Gastrocnemius medialis (tissue), 4 donors: ENCODE results near the gene SCRT2. TPM values are rescaled to one million over a fixed set of nuclear protein-coding genes. Genes with fewer than 3 reads are reported as not detected.

ENCODE experiments used
- ATAC-seq, 2 donors: fragments of 150-250 bp; one replicate each; pipeline ENCODE4 v1.9.1; 2016
- DNase-seq, 2 donors: peaks; one replicate each; pipeline ENCODE4 v3.0.0-alpha.2; 2019
- H3K27ac ChIP-seq, 4 donors: fragments of 200-600 bp; sonication (generic); 1 replicate in 1 of 4; 2 replicates in 3 of 4; pipeline ENCODE4 v1.5.1; 2016 to 2018; ENCODE audit warnings: mild to moderate bottlenecking in 2 of 4, moderate library complexity in 1 of 4
- H3K27me3 ChIP-seq, 3 donors: fragments of 200-600 bp; sonication (generic) in 2 of 3; 1 replicate in 1 of 3; 2 replicates in 2 of 3; pipeline versions ENCODE4 v1.5.1 to v1.6.0; 2016 to 2019; ENCODE audit warnings: mild to moderate bottlenecking in 1 of 3, moderate library complexity in 1 of 3
- H3K36me3 ChIP-seq, 2 donors: fragments of 200-600 bp; sonication (generic) in 1 of 2; one replicate each; pipeline ENCODE4 v1.5.1; 2017 to 2018
- H3K4me1 ChIP-seq, 2 donors: fragments of 200-600 bp; sonication (generic) in 1 of 2; one replicate each; pipeline ENCODE4 v1.5.1; 2016 to 2017; ENCODE audit warnings: mild to moderate bottlenecking in 2 of 2
- H3K4me3 ChIP-seq, 4 donors: fragments of 200-600 bp; sonication (generic) in 3 of 4; 1 replicate in 1 of 4; 2 replicates in 3 of 4; pipeline ENCODE4 v1.5.1; 2016 to 2019; ENCODE audit warnings: mild to moderate bottlenecking in 2 of 4
- H3K9me3 ChIP-seq, 3 donors: fragments of 200-600 bp; sonication (generic) in 2 of 3; 1 replicate in 1 of 3; 2 replicates in 2 of 3; pipeline ENCODE4 v1.5.1; 2016 to 2019
- POLR2A ChIP-seq, 2 donors: fragments of 450-650 bp; IDR thresholded peaks; one replicate each; pipeline ENCODE4 v1.6.1; 2017; ENCODE audit warnings: antibody characterized with exemption in 2 of 2, mild to moderate bottlenecking in 2 of 2, moderate library complexity in 2 of 2
- in situ Hi-C, 4 donors: fragments of 200-750 bp; cut with MboI; loops; one replicate each; pipeline versions ENCODE4 v1.15.0 to v1.8.0; 2017; ENCODE audit warnings: low sequenced_read_pairs in 4 of 4
- intact Hi-C: fragments of 100-400 bp; cut with DNase I; formaldehyde crosslinking; loops from one replicate; pipeline ENCODE4 v1.15.1; 2023; ENCODE audit warnings: low total_unique reads
- total RNA-seq, 4 donors: library from RNA; depleted of rRNA; stranded (reverse); fragments of >200 nt; gene quantifications; one replicate each; pipeline versions ENCODE4 v1.1.0 to v1.2.3, GENCODE V29; 2016
- TF ChIP-seq, protein P1 (sequence below), 5 experiments: fragments of 450-650 bp in 3 of 5; fragments of 200-600 bp in 2 of 5; sonication (generic) in 2 of 5; IDR thresholded peaks in 4 of 5; conservative IDR thresholded peaks in 1 of 5; 1 replicate in 4 of 5; 2 replicates in 1 of 5; pipeline ENCODE4 v1.5.1; 2016 to 2019; ENCODE audit warnings: antibody characterized with exemption in 5 of 5, mild to moderate bottlenecking in 3 of 5, moderate library complexity in 3 of 5

Gene SCRT2
- total RNA-seq, 4 donors from 2014 or later = not detected

DNA sequence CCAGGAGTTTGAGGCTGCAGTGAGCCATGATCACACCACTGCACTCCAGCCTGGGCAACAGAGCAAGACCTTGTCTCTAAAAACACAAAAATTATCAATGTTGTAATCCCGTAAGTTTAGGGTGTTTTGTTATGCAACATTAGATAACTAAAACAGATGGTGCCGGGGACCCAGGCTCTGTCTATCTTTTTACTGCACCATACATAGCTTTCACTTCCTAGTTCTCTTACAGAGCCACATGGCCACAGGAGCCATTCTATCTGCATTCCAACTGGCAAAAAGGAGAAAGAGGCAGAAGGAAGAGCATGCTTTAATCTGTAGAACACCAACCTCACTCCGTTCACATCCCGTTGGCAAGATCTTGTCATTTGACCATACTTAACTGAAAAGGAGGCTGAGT lies 60.1 kb downstream of the SCRT2 start:
- Histone ChIP-seq H3K27me3 (peaks cover 18 to 24% (median 23%) of the 10 kb centered on the region in 3 donors), H3K36me3 (no peaks in the 10 kb centered on the region), H3K9me3 (no peaks in the 10 kb centered on the region), H3K4me1 (no peaks in the 10 kb centered on the region), H3K27ac (no peak overlapping the region), H3K4me3 (no peak overlapping the region)
- no peak for ATAC-seq
- DNase-seq = no peak
- TF ChIP-seq, protein P1, sequence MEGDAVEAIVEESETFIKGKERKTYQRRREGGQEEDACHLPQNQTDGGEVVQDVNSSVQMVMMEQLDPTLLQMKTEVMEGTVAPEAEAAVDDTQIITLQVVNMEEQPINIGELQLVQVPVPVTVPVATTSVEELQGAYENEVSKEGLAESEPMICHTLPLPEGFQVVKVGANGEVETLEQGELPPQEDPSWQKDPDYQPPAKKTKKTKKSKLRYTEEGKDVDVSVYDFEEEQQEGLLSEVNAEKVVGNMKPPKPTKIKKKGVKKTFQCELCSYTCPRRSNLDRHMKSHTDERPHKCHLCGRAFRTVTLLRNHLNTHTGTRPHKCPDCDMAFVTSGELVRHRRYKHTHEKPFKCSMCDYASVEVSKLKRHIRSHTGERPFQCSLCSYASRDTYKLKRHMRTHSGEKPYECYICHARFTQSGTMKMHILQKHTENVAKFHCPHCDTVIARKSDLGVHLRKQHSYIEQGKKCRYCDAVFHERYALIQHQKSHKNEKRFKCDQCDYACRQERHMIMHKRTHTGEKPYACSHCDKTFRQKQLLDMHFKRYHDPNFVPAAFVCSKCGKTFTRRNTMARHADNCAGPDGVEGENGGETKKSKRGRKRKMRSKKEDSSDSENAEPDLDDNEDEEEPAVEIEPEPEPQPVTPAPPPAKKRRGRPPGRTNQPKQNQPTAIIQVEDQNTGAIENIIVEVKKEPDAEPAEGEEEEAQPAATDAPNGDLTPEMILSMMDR (IDR thresholded peaks at IDR 0.05 in 4 of 5, conservative IDR thresholded peaks at IDR 0.05 in 1 of 5) = no peak
- no peak for TF ChIP-seq POLR2A (IDR thresholded peaks at IDR 0.05)
- in situ Hi-C loops (no loop called here), intact Hi-C loops (no loop called here)

DNA sequence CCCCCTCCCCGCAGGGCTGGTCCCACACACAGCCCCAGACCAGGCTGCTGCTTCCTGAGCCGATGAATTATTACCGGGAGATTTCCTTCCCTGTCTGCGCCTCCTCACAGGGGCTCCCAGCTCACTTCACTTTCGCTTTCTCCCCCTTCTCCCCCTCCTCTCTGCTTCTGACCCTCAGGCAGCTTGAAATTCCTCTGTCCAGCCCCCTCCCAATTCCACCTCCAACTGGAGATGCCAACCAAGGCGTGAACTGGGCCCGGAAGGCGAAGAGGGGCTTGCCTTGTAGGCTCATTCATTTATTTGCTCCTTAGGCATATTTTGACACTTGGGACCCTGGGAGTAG lies 63.8 kb downstream of the SCRT2 start:
- no peaks in the 10 kb centered on the region for H3K4me1 ChIP-seq
- peak overlapping the region in 3 of 4 donors; percentile 45 to 60 (median 50) for H3K27ac ChIP-seq
- TF ChIP-seq, protein P1 (IDR thresholded peaks at IDR 0.05 in 4 of 5, conservative IDR thresholded peaks at IDR 0.05 in 1 of 5) = no peak
- TF ChIP-seq POLR2A (IDR thresholded peaks at IDR 0.05) = no peak
- in situ Hi-C loops (no loop called here), intact Hi-C loops (loop anchor here (5.0 kb wide), 1 partner anchor 45 kb away; no protein-coding TSS in a partner anchor)
- ATAC-seq = no peak
- peaks cover 20 to 30% (median 22%) of the 10 kb centered on the region in 3 donors for H3K27me3 ChIP-seq
- no peaks in the 10 kb centered on the region for H3K9me3 ChIP-seq
- peak overlapping the region in 1 of 4 donors; percentile 59 for H3K4me3 ChIP-seq
- DNase-seq = no peak
- no peaks in the 10 kb centered on the region for H3K36me3 ChIP-seq

Other genes with a start within 250 kb of the SCRT2 start
- 10 to 100 TPM; 28.9 to 39.0 (median 34.0) TPM for gene TBC1D20, start 213.3 kb downstream of the SCRT2 start, total RNA-seq
- gene CSNK2A1, start 132.0 kb downstream of the SCRT2 start, total RNA-seq = 100 to 1,000 TPM; 108 to 180 (median 157) TPM
- 10 to 100 TPM in 1 of 4 donors, 1 to 10 TPM in 3; 3.6 to 10.7 (median 4.1) TPM for gene TCF15, start 65.5 kb downstream of the SCRT2 start, total RNA-seq
- gene SRXN1, start 22.6 kb downstream of the SCRT2 start, total RNA-seq = 100 to 1,000 TPM in 3 of 4 donors, 10 to 100 TPM in 1; 87.9 to 170 (median 128) TPM
- gene SLC52A3, start 92.7 kb upstream of the SCRT2 start, total RNA-seq = 1 to 10 TPM in 2 of 4 donors, under 1 TPM in 2; 0.15 to 1.4 (median 0.79) TPM
- 1 to 10 TPM in 3 of 4 donors, under 1 TPM in 1; 0.25 to 6.2 (median 1.9) TPM for gene FAM110A, start 157.9 kb upstream of the SCRT2 start, total RNA-seq
- under 1 TPM in 3 of 4 donors, not detected in 1; 0.04 to 0.15 (median 0.10) TPM for gene ANGPT4, start 240.5 kb upstream of the SCRT2 start, total RNA-seq